ENCODE measurements around the gene DNER. TPM values are rescaled to one million over a fixed set of nuclear protein-coding genes. Genes with fewer than 3 reads are reported as not detected.

Gene DNER
- total RNA-seq, 2 experiments from 2014 or later = not detected

GRCh38 chr2:229335330-229335729 lies 379.0 kb downstream of the DNER start:
- Mint-ChIP-seq H3K9me3 (no peaks in the 10 kb centered on the region), H3K36me3 (ENCODE audit: low read depth) (no peaks in the 10 kb centered on the region), H3K27me3 (no peaks in the 10 kb centered on the region), H3K4me3 (no peak overlapping the region), H3K4me1 (ENCODE audit: low read depth) (no peaks in the 10 kb centered on the region), H3K27ac (no peak overlapping the region)
- CTCF ChIA-PET = no interaction called here
- POLR2A ChIA-PET = no interaction called here
- no peak for TF ChIP-seq CTCF (IDR thresholded peaks at IDR 0.05)
- ATAC-seq (no peak), DNase-seq (no peak)
- intact Hi-C loops (cut with micrococcal nuclease) = no loop called here

GRCh38 chr2:229330952-229331351 lies 383.4 kb downstream of the DNER start:
- Mint-ChIP-seq H3K36me3 (ENCODE audit: low read depth) (no peaks in the 10 kb centered on the region), H3K27me3 (no peaks in the 10 kb centered on the region), H3K4me1 (ENCODE audit: low read depth) (no peaks in the 10 kb centered on the region), H3K27ac (no peak overlapping the region), H3K9me3 (no peaks in the 10 kb centered on the region), H3K4me3 (no peak overlapping the region)
- ATAC-seq = no peak
- no peak for TF ChIP-seq CTCF (IDR thresholded peaks at IDR 0.05)
- POLR2A ChIA-PET = no interaction called here
- CTCF ChIA-PET = no interaction called here
- intact Hi-C loops (cut with micrococcal nuclease) = no loop called here
- no peak for DNase-seq

DNA sequence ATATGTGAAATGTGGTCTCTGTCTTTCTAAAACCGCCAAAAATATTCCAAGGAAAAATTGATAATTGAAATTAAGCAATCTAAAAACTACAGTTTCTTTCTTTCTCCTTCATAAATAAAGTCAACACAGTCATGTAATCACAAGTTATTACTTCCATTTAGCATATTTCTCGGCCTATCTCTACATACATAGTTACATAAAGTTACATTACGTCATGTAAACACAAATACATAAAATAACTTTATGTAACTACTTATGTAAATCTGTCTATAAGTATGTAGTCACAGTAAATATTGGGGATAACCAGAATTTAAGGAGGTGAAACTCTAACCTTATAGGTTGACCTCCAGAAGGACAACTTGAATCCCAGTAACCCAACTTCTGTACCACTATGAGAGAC lies 394.8 kb downstream of the DNER start:
- Mint-ChIP-seq H3K4me1 (ENCODE audit: low read depth) (no peaks in the 10 kb centered on the region), H3K27ac (no peak overlapping the region), H3K4me3 (no peak overlapping the region), H3K27me3 (peaks cover 6% of the 10 kb centered on the region), H3K36me3 (ENCODE audit: low read depth) (no peaks in the 10 kb centered on the region), H3K9me3 (peaks cover 6% of the 10 kb centered on the region)
- TF ChIP-seq CTCF (IDR thresholded peaks at IDR 0.05) = no peak
- ChIA-PET POLR2A (no interaction called here), CTCF (no interaction called here)
- no peak for ATAC-seq
- intact Hi-C loops (cut with micrococcal nuclease) = no loop called here
- DNase-seq = no peak

- no peak for TF ChIP-seq CTCF (IDR thresholded peaks at IDR 0.05)
- no peak overlapping the region for H3K27ac Mint-ChIP-seq
- intact Hi-C loops (cut with micrococcal nuclease) = no loop called here
- CTCF ChIA-PET = no interaction called here
- POLR2A ChIA-PET = no interaction called here
- H3K9me3 Mint-ChIP-seq = no peaks in the 10 kb centered on the region
- ATAC-seq (no peak), DNase-seq (no peak)
- no peaks in the 10 kb centered on the region for H3K36me3 Mint-ChIP-seq (ENCODE audit: low read depth)
- no peaks in the 10 kb centered on the region for H3K4me1 Mint-ChIP-seq (ENCODE audit: low read depth)
- peaks cover 3% of the 10 kb centered on the region for H3K27me3 Mint-ChIP-seq
- no peak overlapping the region for H3K4me3 Mint-ChIP-seq
These were observed 400.2 kb downstream of the DNER start for GRCh38 chr2:229314117-229314516.

DNA sequence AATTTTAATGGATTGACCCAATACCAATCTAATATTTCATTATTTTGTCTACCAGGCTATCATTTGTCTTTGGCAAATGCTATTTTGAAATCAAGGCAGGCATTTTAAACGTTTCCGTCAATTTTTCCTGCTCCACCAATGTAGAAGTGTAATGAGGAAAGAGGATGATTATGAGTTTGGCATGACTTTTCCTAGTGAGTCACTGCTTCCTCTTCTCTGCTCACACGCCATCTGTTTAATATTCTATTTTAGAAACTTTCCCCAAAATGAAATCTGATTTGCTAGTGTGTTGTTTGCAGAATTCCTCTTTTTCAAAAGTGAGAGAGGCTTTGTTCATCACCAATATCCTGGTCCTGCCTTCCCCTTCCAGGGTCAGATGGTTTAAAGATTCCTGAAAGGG lies 400.8 kb downstream of the DNER start:
- ChIA-PET POLR2A (no interaction called here), CTCF (no interaction called here)
- no peak for DNase-seq
- Mint-ChIP-seq H3K36me3 (ENCODE audit: low read depth) (no peaks in the 10 kb centered on the region), H3K4me3 (no peak overlapping the region), H3K27me3 (peaks cover 3% of the 10 kb centered on the region), H3K27ac (no peak overlapping the region), H3K4me1 (ENCODE audit: low read depth) (no peaks in the 10 kb centered on the region), H3K9me3 (peaks cover 1% of the 10 kb centered on the region)
- intact Hi-C loops (cut with micrococcal nuclease) = no loop called here
- no peak for TF ChIP-seq CTCF (IDR thresholded peaks at IDR 0.05)
- ATAC-seq = no peak

Other genes with a start within 250 kb of the DNER start
- gene TRIP12, start 207.5 kb upstream of the DNER start, total RNA-seq = 100 to 1,000 TPM; 208 to 212 TPM
- gene FBXO36, start 207.9 kb upstream of the DNER start, total RNA-seq = 1 to 10 TPM; 1.6 to 2.0 TPM

Data from activated CD8-positive, alpha-beta T cell treated with anti-CD3 and anti-CD28 coated beads for 36 hours (primary cell).